Measurements from ENCODE around the gene MON1B. TPM values are rescaled to one million over a fixed set of nuclear protein-coding genes. Genes with fewer than 3 reads are reported as not detected.

Gene MON1B
- total and polyA plus RNA-seq, 2 of the 4 experiments (the other 2 are of a cell fraction), result 5.2 to 19.2 TPM

- H3K9me1 ChIP-seq (ENCODE audit: insufficient read depth, low read length), result no peaks in the 10 kb centered on the region
- H4K5ac ChIP-seq (ENCODE audit: low read depth, low read length), result no peak overlapping the region
- ATAC-seq (ENCODE audit: low read depth) (no peak), DNase-seq (no peak)
- ChIA-PET POLR2A (ENCODE audit: unreplicated experiment) (no interaction called here), CTCF (no interaction called here)
- H2BK20ac ChIP-seq (ENCODE audit: low read depth, low read length), result no peak overlapping the region
- in situ Hi-C loops (cut with MboI; ENCODE audit: low sequenced_read_pairs), result loop anchor here (5.0 kb wide), 1 partner anchor 1386 kb away; no protein-coding TSS in a partner anchor
- H3K14ac ChIP-seq (replicated peaks; ENCODE audit: low read depth, low read length), result no peak overlapping the region
- no peak overlapping the region for H3K23ac ChIP-seq (ENCODE audit: low read depth, low read length)
- no peak overlapping the region for H2BK5ac ChIP-seq (ENCODE audit: low read depth, low read length, poor library complexity, severe bottlenecking)
- intact Hi-C loops (cut with micrococcal nuclease), result loop anchor here (10.0 kb wide), 1 partner anchor 1528 kb away; the partner anchor contains the start of genes KARS1 and TERF2IP
- H3K27me3 ChIP-seq (ENCODE audit: control insufficient read depth, insufficient read depth, low read length), result peaks cover 1% of the 10 kb centered on the region; the same call in 1 of the 2 replicates
- H3K4me2 ChIP-seq (ENCODE audit: low read depth, low read length), result no peak overlapping the region
- H3K18ac ChIP-seq (ENCODE audit: low read depth, low read length), result no peak overlapping the region
- H3K4me1 ChIP-seq (ENCODE audit: control insufficient read depth, insufficient read depth, low read length), result no peaks in the 10 kb centered on the region
- no TSS peak for BruUV-seq (replicated peaks)
- no peak overlapping the region for H3K56ac ChIP-seq (ENCODE audit: extremely low read depth, insufficient read depth, low read length)
- H4K8ac ChIP-seq (ENCODE audit: low read depth in 2 of 2, low read length in 2 of 2), result no peak overlapping the region
- no peak for TF ChIP-seq SMC3 (IDR thresholded peaks at IDR 0.05; ENCODE audit: low read depth, low read length)
- TF ChIP-seq NFE2L2 (IDR thresholded peaks at IDR 0.05; ENCODE audit: low read depth, low read length), result no peak
- TF ChIP-seq FOS (IDR thresholded peaks at IDR 0.05; ENCODE audit: low read depth, low read length), result no peak
- no peak for TF ChIP-seq CEBPB (IDR thresholded peaks at IDR 0.05; ENCODE audit: low read depth, low read length)
- no peak overlapping the region for H3K4me3 ChIP-seq (ENCODE audit: insufficient read depth, low read depth, low read length)
- no peaks in the 10 kb centered on the region for H3K79me1 ChIP-seq (ENCODE audit: low read depth in 1 of 2, low read length in 2 of 2)
- H2AK9ac ChIP-seq (replicated peaks; ENCODE audit: low read depth, low read length, poor library complexity), result no peak overlapping the region
- H4K20me1 ChIP-seq (ENCODE audit: insufficient read depth, low read length), result no peaks in the 10 kb centered on the region
- no peak overlapping the region for H2AK5ac ChIP-seq (ENCODE audit: low read depth, low read length)
- H3K9ac ChIP-seq (ENCODE audit: low read depth, low read length), result no peak overlapping the region
- H2BK15ac ChIP-seq (ENCODE audit: low read depth, low read length), result no peak overlapping the region
- no peak overlapping the region for H4K91ac ChIP-seq (ENCODE audit: insufficient read depth, low read depth, low read length)
- H3K36me3 ChIP-seq (ENCODE audit: control insufficient read depth, insufficient read depth, low read length), result no peaks in the 10 kb centered on the region
- no peak overlapping the region for H2AFZ ChIP-seq (replicated peaks; ENCODE audit: low read length, poor library complexity)
- H3K9me3 ChIP-seq (ENCODE audit: control insufficient read depth, insufficient read depth, low read length), result no peaks in the 10 kb centered on the region
- dilution Hi-C loops (cut with HindIII; ENCODE audit: low sequenced_read_pairs, unreplicated experiment), result loop anchor here (25.0 kb wide), 1 partner anchor 1386 kb away; no protein-coding TSS in a partner anchor
- H3K4ac ChIP-seq (ENCODE audit: low read depth, low read length), result no peak overlapping the region
- H2BK120ac ChIP-seq (ENCODE audit: low read depth, low read length), result no peak overlapping the region
- no peak overlapping the region for H3K27ac ChIP-seq (ENCODE audit: insufficient read depth, low read length)
These were observed 18.0 kb upstream of the MON1B start for GRCh38 chr16:77172951-77173350.
